HG03135 (cell line): ENCODE results near the gene MTG2.

Experiments
- ATAC-seq: cut with Tn5 transposase; IDR thresholded peaks from one replicate; pipeline ENCODE4 v1.9.1; 2021; ENCODE audit warnings: mild to moderate bottlenecking, moderate library complexity; ENCODE audit not compliant: unreplicated experiment

The MTG2 gene

GRCh38 chr20:62202676-62203377 is 20.0 kb downstream of the MTG2 start:
- no peak for ATAC-seq

DNA sequence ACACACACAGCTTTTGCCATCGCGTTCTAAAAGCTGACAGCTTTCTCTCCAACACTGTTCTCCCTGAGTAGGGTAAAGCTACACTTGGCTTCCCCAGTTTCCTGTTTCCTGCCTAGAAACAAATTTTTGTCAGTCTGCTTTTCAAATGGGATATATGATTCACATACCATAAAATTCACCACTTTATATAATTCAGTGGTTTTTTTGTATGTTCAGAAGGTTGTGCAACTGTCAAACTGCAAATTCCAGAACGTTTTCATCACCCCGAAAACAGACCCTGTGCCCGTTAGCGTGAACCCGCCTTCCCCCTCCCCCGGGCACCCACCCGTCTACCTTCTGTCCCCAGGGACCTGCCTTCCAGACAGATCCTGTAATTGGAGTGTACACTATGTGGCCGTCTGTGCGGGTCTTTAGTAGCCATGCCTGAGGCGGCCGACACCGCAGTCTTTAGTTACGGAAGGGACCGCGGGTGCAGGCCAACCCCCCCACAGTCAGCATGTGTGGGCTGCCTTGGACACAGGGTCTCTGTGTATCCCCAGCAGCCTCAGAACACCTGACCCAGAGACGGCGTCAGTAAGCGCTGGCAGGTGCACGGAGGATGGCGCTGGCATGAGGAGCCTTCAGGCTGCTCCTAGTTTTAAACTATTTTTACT is 20.7 kb downstream of the MTG2 start:
- ATAC-seq = no peak

GRCh38 chr20:62205618-62206387 is 23.0 kb downstream of the MTG2 start:
- ATAC-seq = no peak

- ATAC-seq = no peak
These were observed 23.6 kb downstream of the MTG2 start for GRCh38 chr20:62206388-62206775.

DNA sequence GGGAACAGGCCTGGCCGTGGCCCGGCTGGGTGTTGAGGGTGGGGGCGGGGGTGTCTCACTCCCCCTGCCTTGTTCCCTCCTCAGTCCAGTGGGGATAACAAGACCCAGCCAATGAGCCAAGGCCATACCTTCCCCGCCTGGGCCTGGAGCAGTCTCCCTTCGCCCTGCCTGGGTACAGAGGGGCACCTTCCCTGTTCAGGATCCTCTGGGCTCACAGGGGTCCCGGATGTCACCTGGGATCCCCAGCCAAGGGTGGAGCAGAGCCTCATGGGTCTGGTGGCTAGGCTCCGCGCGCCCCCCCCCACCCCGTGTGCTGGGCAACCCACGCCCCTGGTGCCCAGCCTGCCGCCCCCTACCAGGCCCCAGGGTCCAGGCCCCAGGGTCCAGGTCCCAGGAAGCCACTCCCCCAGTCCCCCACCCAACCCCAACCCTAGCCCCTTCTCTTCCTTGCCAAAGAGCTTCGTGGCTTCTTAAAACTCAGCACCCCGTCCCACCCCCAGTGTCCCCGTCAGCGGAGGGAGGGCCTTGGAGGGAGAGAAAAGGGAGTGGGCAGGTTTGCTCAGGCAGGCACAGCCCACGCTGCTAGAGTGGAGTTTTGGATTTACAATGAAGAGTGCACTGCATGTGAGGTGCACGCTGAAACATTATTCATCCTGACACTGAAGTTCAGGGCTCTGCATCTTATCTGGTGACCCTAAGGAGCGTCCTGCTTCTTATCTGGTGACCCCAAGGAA is 25.4 kb downstream of the MTG2 start:
- ATAC-seq = no peak

DNA sequence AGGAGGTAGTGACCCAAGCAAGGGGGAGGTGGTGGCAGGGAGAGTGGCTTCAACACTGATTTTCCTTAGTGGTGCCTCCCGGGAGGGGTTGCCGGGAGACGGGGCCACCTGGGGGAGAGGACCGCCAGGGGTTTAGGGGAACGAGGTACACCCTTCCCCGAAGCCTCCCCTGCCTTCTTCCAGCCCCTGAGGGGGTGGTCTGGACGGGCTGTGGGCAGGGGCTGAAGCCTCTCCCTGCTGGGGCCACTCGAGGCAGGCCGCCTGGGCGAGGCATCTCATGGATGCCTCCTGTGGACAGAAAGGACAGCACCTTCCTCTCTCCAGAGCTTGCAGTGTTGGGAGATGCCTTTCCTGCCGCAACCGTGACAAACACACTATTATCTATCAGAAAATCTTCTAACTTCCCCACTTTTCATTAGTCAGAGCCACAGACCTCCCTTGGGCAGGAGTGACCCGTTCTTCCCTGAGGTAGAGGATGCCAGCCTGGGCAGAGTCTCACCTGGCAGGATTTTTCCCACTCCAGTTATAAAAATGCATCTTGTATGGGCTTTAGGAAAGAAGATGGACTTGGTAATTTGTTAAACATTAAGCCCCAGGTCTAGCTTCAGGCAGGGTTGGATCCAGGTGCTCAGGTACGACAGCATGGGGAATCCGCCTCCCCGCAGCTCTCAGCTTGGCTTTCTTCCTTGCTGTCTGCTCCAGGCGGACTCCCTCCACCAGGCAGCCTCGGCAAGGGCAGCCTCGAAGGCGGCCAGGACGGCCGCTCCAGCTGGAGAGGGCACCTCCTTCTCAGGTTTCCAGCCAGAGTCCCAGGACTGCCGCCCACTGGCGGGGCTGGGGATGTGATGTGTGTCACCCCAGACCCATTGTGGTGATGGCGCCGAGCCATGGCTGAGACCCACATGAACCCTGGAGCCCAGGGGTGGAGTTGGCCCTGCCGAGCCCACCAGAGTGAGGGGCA is 26.2 kb downstream of the MTG2 start:
- ATAC-seq = no peak

- no peak for ATAC-seq
These were observed 27.1 kb downstream of the MTG2 start for GRCh38 chr20:62209850-62210495.

DNA sequence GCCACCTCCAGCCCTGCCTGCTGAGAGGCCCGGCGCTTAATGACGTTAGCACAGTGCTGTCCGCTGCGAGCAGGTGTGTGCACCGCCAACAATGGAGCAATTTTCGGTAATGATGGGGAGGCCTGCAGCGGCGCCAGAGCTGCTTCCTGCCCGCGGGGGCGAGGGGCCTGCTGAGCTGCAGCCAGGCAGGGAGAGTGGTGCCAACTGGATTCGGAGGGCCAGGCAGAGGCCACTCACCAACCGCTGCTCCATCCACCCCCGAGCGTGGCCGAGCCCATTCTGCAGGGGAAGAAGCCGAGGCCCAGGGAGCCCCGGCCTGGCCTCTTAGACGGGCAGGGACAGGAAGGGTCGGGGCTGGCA is 27.6 kb downstream of the MTG2 start:
- ATAC-seq = no peak

GRCh38 chr20:62211216-62211615 is 28.4 kb downstream of the MTG2 start:
- ATAC-seq = no peak

- no peak for ATAC-seq
These were observed 29.0 kb downstream of the MTG2 start for GRCh38 chr20:62211769-62212288.

DNA sequence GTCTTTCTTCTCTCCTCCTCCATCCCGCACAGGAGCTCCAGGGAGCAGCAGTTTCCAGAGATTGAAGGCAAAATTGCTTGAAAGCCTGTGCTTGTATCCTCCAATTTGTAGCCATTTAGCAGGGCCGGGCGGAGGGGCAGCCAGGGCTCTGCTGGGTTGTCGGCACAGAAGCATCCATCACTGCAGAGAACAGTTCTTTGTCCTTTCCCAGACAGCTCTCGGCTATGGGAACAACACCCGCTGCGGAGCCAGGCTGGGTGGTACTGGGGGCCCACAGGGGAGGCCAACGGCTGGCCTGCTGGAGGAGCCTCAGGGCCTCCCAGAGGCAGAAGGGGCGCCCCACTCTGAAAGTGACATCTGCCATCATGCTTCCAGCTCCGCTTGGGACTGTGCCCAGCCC is 29.5 kb downstream of the MTG2 start:
- ATAC-seq = no peak

GRCh38 chr20:62214067-62214466 is 31.2 kb downstream of the MTG2 start:
- ATAC-seq = no peak

GRCh38 chr20:62215020-62215990 is 32.5 kb downstream of the MTG2 start:
- ATAC-seq = no peak

- no peak for ATAC-seq
These were observed 33.3 kb downstream of the MTG2 start for GRCh38 chr20:62215991-62216635.

- ATAC-seq = no peak
These were observed 34.1 kb downstream of the MTG2 start for GRCh38 chr20:62216636-62217566.

DNA sequence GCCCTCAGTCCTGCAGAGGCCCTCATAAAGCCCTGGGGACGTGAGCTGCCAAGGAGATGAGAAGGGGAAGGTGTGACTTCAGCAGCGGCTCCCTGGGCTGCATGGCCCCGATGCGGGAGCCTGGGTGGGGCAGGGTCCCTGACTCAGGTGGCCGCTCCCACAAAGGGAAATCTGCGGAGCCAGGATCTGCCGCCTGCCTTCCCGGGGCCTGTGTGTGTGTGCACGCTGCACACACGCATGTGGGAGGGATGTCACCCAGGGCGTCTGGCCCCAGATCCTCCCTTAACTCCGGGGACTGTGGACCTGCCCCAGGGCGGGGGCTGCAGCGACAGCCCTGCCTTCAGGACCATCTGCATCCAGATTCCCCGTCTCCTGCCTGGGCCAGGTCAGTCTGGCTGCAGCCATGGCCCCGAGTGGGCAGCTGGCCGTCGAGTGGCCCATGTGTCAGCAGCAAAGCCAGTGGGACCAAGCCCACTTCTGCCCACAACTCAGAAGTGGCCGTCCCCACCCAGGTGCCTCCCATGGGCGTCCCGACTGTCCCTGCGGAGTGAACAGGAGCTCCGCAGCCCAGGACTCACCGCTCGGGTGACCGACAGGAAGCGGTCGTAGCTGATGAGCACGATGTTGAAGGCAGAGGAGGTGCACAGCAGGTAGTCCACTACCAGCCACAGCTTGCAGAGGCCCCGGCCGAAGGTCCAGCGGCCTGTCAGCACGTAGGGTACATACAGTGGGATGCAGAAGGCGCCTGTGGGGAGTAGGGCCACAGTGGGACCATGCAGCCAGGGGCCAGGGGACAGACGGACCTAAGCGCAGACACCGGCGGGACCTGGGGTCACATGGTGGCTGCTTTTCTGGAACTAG is 35.3 kb downstream of the MTG2 start:
- no peak for ATAC-seq
